GM12878 (cell line): ENCODE results near the gene B4GALT5. TPM values are rescaled to one million over a fixed set of nuclear protein-coding genes. Genes with fewer than 3 reads are reported as not detected.

Experiments used
- BHLHE40 ChIP-seq, 2 experiments: fragments of 450-650 bp in 1 of 2; IDR thresholded peaks; 2 replicates each; pipeline ENCODE4 v1.6.1; 2011 to 2017; ENCODE audit warnings: low read depth in 2 of 2, borderline replicate concordance in 1 of 2, improper control_type of control experiment in 1 of 2, low read length in 1 of 2, mild to moderate bottlenecking in 1 of 2
- MYB ChIP-seq: fragments of 150-350 bp; IDR thresholded peaks from 2 replicates; pipeline ENCODE4 v1.6.1; 2014; ENCODE audit warnings: mild to moderate bottlenecking, low read depth, low read length, borderline replicate concordance
- NBN ChIP-seq: fragments of 450-650 bp; IDR thresholded peaks from 2 replicates; pipeline ENCODE4 v1.6.1; 2016
- NR2F1 ChIP-seq: fragments of 450-650 bp; conservative IDR thresholded peaks from 2 replicates; pipeline ENCODE4 v1.6.1; 2017; ENCODE audit warnings: mild to moderate bottlenecking
- RAD51 ChIP-seq: fragments of 450-650 bp; IDR thresholded peaks from 2 replicates; pipeline ENCODE4 v1.6.1; 2016; ENCODE audit warnings: moderate library complexity, mild to moderate bottlenecking, inconsistent platforms
- ZBED1 ChIP-seq: IDR thresholded peaks from 2 replicates; pipeline ENCODE4 v1.6.1; 2016; ENCODE audit warnings: borderline replicate concordance
- polyA plus RNA-seq, 11 experiments: library from polyadenylated mRNA; depleted of rRNA in 4 of 11; unstranded in 6 of 11; stranded (reverse) in 5 of 11; fragments of >200 nt; fragmentation: Nextera tagmentation in 4 of 11; fragmentation: Illumina TruSeq in 1 of 11; extraction: Ambion mirVana in 4 of 11; extraction: Trizol in 1 of 11; gene quantifications; 1 replicate in 1 of 11; 2 replicates in 10 of 11; pipeline versions ENCODE4 v1.2.1 to v1.2.3, GENCODE V29; 2011 to 2016; ENCODE audit warnings: inconsistent platforms in 2 of 11, missing spikeins in 2 of 11, low read depth in 1 of 11
- total RNA-seq, 4 experiments: library from RNA; depleted of rRNA in 3 of 4; stranded (reverse); fragments of >200 nt in 3 of 4; fragmentation: Illumina TruSeq in 1 of 4; extraction: Trizol in 1 of 4; gene quantifications; 2 replicates each; pipeline versions ENCODE4 v1.2.1 to v1.2.3, GENCODE V29; 2013 to 2021
- TF ChIP-seq, protein P1 (sequence below): fragments of 450-650 bp; IDR thresholded peaks from 2 replicates; pipeline ENCODE4 v1.6.1; 2017; ENCODE audit warnings: mild to moderate bottlenecking, moderate library complexity

Gene B4GALT5
- total and polyA plus RNA-seq, 10 of the 15 experiments (the other 5 are each of a cell fraction or from before 2014, with no cell fraction given) = 2.0 to 55.5 (median 20.2) TPM

DNA sequence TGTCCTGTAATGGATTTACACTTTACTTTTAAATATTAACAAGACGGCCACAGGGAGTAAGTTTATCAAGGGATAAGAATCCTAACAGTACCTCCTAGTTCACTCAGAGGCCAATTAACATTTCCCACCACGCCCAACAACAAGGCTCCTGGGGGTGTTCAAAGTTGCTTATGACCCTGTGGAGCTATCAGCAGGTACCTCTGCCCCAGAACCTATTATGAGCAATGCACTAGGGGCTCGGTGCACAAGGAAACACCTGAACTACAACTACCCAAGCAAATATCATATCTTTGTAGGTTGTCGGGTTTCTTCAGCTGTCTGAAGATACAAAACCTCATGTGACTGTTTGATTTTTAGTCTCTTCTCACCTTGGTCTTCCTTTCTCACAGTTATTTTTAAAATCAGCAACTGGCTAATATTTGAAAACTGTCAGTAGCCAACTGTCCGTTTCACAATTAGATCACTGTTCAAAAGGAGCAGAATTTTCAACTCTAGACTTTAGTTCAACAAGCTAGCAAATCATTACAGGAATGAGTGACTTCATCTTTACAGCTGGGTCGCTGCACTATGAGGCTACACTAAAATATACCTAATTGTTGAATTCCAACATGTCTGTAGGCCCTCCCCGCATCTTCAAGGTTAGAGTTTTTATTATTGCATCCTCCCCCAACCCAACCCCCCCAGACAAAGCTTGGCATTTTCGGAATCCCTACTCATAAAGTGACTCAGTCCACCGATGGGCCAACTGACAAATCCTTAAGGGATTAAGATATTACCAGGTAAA is 38.1 kb downstream of the B4GALT5 start (continued):
- peak; percentile 78 to 81 for TF ChIP-seq BHLHE40 (IDR thresholded peaks at IDR 0.05; ENCODE audit: borderline replicate concordance in 1 of 2, low read depth in 2 of 2, low read length in 1 of 2)
- TF ChIP-seq, protein P1, sequence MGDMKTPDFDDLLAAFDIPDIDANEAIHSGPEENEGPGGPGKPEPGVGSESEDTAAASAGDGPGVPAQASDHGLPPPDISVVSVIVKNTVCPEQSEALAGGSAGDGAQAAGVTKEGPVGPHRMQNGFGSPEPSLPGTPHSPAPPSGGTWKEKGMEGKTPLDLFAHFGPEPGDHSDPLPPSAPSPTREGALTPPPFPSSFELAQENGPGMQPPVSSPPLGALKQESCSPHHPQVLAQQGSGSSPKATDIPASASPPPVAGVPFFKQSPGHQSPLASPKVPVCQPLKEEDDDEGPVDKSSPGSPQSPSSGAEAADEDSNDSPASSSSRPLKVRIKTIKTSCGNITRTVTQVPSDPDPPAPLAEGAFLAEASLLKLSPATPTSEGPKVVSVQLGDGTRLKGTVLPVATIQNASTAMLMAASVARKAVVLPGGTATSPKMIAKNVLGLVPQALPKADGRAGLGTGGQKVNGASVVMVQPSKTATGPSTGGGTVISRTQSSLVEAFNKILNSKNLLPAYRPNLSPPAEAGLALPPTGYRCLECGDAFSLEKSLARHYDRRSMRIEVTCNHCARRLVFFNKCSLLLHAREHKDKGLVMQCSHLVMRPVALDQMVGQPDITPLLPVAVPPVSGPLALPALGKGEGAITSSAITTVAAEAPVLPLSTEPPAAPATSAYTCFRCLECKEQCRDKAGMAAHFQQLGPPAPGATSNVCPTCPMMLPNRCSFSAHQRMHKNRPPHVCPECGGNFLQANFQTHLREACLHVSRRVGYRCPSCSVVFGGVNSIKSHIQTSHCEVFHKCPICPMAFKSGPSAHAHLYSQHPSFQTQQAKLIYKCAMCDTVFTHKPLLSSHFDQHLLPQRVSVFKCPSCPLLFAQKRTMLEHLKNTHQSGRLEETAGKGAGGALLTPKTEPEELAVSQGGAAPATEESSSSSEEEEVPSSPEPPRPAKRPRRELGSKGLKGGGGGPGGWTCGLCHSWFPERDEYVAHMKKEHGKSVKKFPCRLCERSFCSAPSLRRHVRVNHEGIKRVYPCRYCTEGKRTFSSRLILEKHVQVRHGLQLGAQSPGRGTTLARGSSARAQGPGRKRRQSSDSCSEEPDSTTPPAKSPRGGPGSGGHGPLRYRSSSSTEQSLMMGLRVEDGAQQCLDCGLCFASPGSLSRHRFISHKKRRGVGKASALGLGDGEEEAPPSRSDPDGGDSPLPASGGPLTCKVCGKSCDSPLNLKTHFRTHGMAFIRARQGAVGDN = peak; percentile 63; the same call in 1 of the 2 replicates
- peak; percentile 71 for TF ChIP-seq NBN
- peak; percentile 84 for TF ChIP-seq RAD51
- peak; percentile 64 for TF ChIP-seq NR2F1
- TF ChIP-seq MYB = peak; percentile 85
- peak; percentile 93 for TF ChIP-seq ZBED1
- TF ChIP-seq, all 136 proteins: peak for 47
